GM19035 (cell line): ENCODE results near the gene HAS3.
"Not testable (repeated sequence)": the region's sequence is repeated elsewhere in the genome, so short reads cannot be mapped to it uniquely, and the experiment has no call there.

ENCODE experiments used
- ATAC-seq: cut with Tn5 transposase; IDR thresholded peaks from one replicate; pipeline ENCODE4 v1.9.1; 2021; ENCODE audit not compliant: unreplicated experiment

Gene HAS3

DNA sequence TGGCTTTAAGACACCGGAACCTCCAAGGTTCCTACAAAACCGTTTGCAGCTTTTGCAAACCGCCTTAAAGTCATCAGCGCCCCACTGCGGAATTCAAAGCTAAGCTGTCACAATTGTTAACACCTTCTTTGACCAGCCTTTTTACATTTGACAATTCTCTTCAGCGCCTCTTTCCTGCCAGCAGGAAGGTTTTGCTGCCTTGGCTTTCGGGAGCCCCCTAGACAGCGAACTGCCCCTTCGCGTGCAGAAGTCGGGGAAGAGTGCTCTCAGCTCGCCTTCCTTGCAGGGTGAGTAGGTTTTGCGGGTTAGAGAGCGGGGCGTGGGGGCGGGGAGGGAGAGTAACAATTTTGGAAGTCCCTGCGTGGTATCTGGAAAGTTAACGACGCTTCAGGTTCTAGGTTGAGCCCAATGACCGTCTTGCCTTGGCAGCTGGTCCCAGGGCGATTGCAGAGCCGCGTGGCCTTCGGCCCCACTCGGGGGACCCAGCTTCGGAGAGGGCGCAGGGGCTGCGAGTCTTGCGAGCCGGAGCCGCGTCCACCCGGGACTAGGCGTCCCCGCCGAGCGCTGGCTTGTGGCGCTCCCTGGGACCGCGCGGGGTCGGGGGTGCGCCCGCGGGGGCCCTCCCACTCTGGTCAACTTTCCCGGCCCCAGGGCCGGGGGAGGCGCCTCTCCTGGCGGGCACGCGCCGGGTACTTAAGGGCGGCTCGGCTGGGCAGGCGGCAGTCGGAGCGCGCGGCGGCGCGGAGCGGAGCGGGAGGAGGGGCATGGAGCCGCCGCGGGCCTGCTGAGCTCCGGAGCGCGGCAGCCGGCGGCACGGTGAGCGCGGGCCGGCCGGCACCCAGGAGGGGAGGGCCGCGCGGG, at the start of gene HAS3:
Gene HAS3 (plus strand): TSS at position 153 of the 861 bp plus-strand sequence. CDS start 3,743 bp downstream, outside the sequence.
- ATAC-seq = no peak

DNA sequence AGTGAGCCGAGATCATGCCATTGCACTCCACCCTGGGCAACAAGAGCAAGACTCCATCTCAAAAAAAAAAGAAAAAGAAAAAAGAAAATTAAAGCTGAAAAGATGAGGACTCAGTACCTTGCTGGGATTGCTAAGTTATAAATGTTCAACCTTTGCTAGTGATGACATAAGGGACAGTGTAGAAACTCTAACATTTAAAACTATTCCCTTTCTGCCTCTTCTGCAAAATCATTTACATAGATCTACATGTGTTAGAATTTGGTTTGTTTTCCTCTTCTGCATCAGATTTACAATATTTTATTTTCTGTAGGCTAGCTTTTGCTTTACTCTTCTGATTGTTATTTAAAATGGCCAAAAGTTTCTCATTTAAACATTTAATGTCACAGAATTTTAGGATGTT, 49.5 kb upstream of the HAS3 start:
- ATAC-seq = no peak

DNA sequence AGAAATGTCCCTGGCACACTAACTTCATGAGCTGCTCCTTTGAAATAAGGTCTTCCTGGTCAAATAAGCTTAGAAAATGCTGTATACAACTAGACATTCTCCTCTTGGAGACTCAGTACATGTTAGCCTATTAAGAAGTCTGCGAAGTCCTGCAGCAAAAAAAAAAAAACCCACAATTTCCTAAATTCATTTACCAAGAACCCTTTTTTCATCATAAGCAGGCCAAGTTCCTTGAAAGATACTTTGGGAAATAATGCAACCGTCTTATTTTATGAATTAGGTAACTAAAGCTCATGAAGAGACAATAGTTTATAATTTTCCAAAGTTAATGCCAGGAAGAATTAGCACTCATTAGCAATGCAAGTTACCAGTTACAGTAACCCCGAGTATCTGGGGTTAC, 49.0 kb upstream of the HAS3 start:
- no peak for ATAC-seq

- no peak for ATAC-seq
These were observed 47.8 kb upstream of the HAS3 start for GRCh38 chr16:69057400-69058378.

GRCh38 chr16:69063491-69063890, 42.0 kb upstream of the HAS3 start:
- ATAC-seq = not testable (repeated sequence)

DNA sequence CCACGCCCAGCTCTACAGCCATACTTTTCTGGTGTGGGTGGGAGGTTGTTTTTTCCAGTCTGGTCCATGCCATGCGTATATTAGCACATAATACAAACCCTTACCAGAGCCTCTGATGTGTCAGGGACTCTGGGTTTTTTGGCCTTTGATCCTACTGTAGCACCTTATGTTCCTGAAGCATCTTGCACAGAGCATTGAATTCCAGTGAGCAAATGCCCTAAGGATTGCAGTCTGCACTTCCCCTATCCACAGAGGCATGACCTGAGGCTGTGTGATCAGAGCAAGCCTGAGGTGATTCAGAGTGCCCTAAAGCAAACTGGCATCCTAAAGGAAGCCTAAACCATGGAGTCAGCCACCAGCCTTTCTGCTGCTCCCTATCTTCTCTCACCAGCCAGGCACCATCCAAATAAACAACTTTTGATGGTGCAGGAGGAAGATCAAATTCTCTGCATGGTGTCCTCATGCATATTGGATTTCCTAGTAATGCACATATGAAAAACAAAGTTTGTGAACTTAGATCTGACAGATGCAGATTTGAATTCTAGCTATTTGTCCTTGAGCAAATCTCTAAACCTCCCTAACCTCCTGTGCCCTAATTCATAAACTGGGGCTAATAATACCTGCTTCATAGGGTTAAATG, 41.2 kb upstream of the HAS3 start:
- no peak for ATAC-seq

DNA sequence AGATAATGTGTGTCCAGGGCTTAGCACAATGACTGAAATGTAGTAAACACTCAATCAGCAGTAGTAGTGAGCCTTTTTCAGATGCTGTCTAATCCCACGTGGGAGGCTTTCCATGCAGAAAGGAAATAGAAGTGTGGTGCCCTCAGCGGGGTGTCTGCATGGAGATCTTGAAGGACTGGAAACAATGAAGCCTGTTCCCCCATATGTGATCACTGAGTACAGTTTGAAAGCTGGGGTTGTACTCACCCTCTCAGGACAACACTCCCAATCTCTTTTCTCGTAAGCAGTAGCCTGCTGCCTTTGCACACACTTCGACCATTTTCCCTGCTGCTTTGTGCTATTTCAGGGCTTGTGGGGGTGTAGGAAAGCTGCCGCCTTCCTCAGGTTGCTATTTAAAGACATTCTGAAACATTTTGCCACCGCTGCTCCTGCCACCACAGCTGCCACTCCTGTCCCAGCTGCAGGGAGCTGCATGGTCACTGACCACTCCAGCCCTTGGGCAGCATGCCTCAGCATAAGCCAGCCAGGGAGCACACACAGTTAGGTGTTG, 40.6 kb upstream of the HAS3 start:
- no peak for ATAC-seq

- ATAC-seq = no peak
These were observed 35.9 kb upstream of the HAS3 start for GRCh38 chr16:69069504-69069903.

DNA sequence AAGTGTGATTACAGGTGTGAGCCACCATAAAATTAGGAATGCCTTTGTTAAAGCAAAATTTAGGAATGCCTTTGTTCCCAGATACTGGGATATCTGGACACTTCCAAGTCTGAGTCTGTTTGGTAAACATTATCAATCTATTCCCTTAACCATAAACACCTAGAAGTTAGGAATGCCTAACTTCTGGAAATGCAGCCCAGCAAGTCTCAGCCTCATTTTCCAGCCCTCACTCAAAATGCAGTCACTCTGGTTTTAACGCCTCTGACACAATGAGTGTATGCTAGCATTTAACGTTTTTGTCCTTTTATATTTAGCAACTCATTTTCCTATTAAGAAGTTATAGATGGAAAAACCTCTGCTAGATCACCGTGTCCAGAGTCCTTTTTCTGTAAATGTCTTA, 34.4 kb upstream of the HAS3 start:
- no peak for ATAC-seq

GRCh38 chr16:69072640-69072974, 32.8 kb upstream of the HAS3 start:
- ATAC-seq = no peak

- no peak for ATAC-seq
These were observed 32.2 kb upstream of the HAS3 start for GRCh38 chr16:69073181-69073702.

DNA sequence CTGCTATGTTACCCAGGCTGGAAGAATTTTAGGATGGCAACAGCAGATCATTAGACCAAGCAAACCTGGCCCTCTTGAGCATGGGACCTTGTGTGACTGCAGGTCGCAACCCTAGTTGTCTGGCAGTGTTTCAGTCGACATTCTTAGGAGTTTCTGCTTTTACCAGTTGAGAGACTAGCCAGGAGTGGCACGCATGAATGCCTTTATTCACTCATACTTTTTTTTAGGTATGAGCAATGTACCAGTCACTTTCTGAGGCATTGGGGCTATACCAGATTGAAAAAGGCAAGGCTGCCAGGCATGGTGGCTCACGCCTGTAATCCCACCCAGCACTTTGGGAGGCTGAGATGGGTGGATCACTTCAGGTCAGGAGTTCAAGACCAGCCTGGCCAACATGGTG, 28.2 kb upstream of the HAS3 start:
- ATAC-seq = no peak

DNA sequence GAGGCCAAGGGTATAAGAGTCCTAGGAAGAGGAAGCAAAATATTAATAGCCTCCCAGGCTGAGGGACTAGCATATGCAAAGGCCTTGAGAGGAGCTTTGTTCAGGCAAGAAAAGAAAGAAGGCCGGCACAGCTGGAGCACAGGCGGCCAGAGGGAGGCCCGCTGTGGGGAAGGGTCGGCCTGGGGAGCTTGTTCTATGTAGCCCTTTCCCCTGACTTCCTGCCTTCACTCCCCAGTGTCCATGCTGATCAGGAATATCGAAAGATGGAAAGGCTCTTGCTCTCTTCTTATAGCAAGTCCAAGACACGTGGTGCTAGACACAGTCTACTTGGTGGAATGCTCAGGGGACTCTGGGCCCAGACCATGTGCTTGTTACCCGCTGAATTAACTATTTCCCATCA, 27.4 kb upstream of the HAS3 start:
- ATAC-seq = no peak

DNA sequence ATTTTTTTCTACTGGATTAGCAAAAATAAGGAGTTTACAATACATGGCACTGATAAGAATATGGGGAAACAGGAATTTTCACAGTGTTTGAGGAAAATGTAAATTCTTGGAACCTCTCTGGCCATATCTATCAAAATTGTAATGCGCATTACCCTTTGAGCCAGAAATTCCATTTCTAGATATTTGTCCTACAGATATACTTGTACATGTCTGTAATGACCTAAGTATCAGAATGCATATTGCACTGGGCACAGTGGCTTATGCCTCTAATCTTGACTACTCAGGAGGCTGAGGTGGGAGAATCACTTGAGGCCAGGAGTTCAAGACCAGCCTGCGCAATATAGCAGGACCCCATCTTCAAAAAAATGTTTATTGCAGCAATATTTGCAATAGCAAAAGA, 25.8 kb upstream of the HAS3 start:
- no peak for ATAC-seq

DNA sequence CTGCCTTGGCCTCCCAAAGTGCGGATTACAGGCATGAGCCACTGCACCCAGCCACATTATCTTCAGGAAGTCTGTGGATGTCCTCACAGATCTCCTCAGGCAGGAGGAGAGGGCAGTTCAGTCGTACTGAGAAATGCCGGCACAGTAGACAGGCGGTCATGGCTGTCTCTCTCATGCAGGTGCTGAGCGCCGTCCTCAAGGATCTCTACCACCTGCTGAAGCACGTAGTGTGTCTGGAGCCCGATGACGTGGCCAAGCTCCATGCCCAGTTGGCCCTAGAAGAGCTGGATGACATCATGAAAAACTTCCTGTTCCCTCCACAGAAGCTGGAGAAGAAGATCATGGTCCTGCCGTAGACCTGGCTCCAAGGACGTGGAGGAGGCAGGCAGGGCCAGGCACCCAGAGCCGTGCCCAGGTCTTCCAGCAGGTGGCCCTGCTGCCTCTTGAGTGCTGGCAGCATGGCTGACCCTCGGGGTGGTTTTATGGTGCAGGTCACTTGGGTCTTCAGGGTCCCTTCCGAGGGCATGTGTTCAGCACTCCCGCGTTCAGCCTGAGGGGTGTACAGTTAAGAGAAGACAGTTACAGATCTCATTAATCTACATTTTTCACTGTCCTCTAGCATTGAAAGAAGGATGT, 22.0 kb upstream of the HAS3 start:
- no peak for ATAC-seq

GRCh38 chr16:69084289-69084688, 21.2 kb upstream of the HAS3 start:
- ATAC-seq = no peak

GRCh38 chr16:69085032-69085695, 20.3 kb upstream of the HAS3 start:
- no peak for ATAC-seq

- ATAC-seq = no peak
These were observed 18.3 kb upstream of the HAS3 start for GRCh38 chr16:69087161-69087581.

DNA sequence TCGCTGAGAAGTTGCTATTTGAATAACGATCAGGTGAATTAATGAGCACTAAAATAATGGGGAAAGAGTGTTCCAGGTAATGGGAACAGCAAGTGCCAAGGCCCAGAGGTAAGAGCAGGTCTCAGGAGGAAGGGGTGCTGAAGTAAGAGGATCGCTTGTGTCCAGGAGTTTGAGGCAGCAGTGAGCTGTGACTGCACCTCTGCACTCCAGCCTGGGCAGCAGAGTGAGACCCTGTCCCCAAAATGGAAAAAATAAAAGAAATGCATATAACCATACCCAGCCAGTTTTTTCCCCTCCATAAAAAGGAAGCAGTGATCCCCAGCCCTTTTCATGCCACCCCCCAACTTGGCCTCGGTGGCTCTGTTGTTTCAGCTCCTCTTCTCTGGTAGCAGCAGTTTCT, 16.8 kb upstream of the HAS3 start:
- ATAC-seq = no peak
